Adipose tissue (tissue), 3 donors: Measurements from ENCODE around the gene EIF4E3. TPM values are rescaled to one million over a fixed set of nuclear protein-coding genes. Genes with fewer than 3 reads are reported as not detected.

Source experiments
- H3K27ac ChIP-seq: one replicate; pipeline ENCODE4 v1.5.1; 2013; ENCODE audit warnings: low read depth, low read length
- WGBS, 3 donors: extraction: QIAGEN DNeasy Blood & Tissue Kit; methylation state at CpG; one replicate each; pipeline ENCODE4 v1.1.7; 2013; 5-methylcytosine and 5-hydroxymethylcytosine counted together
- polyA plus RNA-seq, 3 donors: library from polyadenylated mRNA; stranded (reverse); fragments of 200-250 nt; gene quantifications; one replicate each; pipeline ENCODE4 v1.2.3, GENCODE V29; 2013
- donor health status: healthy with polysubstance abuse.
- donor health status: Bipolar disorder and iron deficiency.
- donor health status: healthy.

EIF4E3 gene
- polyA plus RNA-seq, 3 donors, result 5.6 to 23.2 (median 15.1) TPM

- 74 to 87% (median 82%) methylated on average over 3 of the region's 3 CpGs for WGBS, 3 donors
- no peak overlapping the region for H3K27ac ChIP-seq
These were observed 23.9 kb downstream of the EIF4E3 start for GRCh38 chr3:71701251-71701762.

- no peak overlapping the region for H3K27ac ChIP-seq
- WGBS, 3 donors, result 20 to 86% (median 77%) methylated on average over 7 of the region's 7 CpGs
These were observed 30.2 kb downstream of the EIF4E3 start for GRCh38 chr3:71695000-71695482.

GRCh38 chr3:71694358-71694999, 30.7 kb downstream of the EIF4E3 start:
- WGBS, 3 donors, result 38 to 83% (median 70%) methylated on average over 4 of the region's 4 CpGs
- H3K27ac ChIP-seq, result no peak overlapping the region

DNA sequence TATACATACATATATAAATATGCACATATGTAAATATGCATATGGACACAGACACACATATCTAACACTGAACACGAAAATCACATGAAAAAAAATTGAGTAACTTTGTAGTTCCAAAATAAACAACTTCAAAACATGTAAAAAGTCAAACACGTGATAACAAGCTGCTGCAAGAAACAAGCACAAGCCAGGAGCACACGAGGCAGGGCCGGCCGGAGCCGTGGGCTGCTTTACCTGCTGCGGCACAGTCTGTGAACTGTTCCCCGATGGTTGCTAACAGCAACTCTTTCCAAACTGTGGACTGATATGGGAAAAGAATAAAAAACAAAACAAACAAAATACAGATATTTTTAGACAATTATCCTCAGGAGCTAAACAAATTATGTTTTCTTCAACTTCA, 31.6 kb downstream of the EIF4E3 start:
- no peak overlapping the region for H3K27ac ChIP-seq
- 38 to 77% (median 58%) methylated on average over 8 of the region's 8 CpGs for WGBS, 3 donors

- H3K27ac ChIP-seq, result no peak overlapping the region
- 80 to 96% (median 96%) methylated on average over 1 of the region's 1 CpG for WGBS, 3 donors
These were observed 33.1 kb downstream of the EIF4E3 start for GRCh38 chr3:71692139-71692538.

DNA sequence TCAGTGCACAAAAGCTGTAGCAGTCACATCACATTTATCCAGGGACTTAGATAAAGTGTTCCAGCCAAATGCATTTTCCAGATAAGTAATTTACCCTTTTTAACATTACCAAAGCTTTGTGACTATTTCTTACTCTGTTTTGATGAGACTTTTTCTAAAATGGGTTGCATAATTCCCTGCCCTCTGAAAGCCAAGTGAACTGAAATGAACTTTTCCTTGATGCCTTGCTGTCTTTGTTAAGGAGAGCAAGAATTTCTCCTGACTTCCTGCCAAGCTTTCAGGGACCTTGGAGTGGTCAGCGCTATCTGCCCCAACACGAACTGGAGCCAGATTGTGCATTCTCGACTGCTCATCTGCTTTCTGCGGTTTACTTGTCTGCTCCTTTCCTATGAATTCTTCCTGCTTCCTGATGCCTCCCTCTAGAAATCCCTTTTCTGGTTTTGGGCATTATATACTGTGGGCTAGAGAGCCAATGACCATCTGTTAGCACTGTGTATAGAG, 34.8 kb downstream of the EIF4E3 start:
- H3K27ac ChIP-seq, result no peak overlapping the region
- WGBS, 3 donors, result 27 to 35% (median 34%) methylated on average over 4 of the region's 4 CpGs

GRCh38 chr3:71689291-71689690, 35.9 kb downstream of the EIF4E3 start:
- no peak overlapping the region for H3K27ac ChIP-seq
- 78 to 94% (median 82%) methylated on average over 3 of the region's 3 CpGs for WGBS, 3 donors

- WGBS, 3 donors, result 88 to 98% (median 95%) methylated on average over 1 of the region's 1 CpG
- no peak overlapping the region for H3K27ac ChIP-seq
These were observed 37.1 kb downstream of the EIF4E3 start for GRCh38 chr3:71688121-71688520.

- 79 to 94% (median 85%) methylated on average over 7 of the region's 7 CpGs for WGBS, 3 donors
- H3K27ac ChIP-seq, result no peak overlapping the region
These were observed 39.5 kb downstream of the EIF4E3 start for GRCh38 chr3:71685686-71686085.

- H3K27ac ChIP-seq, result no peak overlapping the region
- 31 to 71% (median 39%) methylated on average over 6 of the region's 6 CpGs for WGBS, 3 donors
These were observed 40.3 kb downstream of the EIF4E3 start for GRCh38 chr3:71684757-71685386.

DNA sequence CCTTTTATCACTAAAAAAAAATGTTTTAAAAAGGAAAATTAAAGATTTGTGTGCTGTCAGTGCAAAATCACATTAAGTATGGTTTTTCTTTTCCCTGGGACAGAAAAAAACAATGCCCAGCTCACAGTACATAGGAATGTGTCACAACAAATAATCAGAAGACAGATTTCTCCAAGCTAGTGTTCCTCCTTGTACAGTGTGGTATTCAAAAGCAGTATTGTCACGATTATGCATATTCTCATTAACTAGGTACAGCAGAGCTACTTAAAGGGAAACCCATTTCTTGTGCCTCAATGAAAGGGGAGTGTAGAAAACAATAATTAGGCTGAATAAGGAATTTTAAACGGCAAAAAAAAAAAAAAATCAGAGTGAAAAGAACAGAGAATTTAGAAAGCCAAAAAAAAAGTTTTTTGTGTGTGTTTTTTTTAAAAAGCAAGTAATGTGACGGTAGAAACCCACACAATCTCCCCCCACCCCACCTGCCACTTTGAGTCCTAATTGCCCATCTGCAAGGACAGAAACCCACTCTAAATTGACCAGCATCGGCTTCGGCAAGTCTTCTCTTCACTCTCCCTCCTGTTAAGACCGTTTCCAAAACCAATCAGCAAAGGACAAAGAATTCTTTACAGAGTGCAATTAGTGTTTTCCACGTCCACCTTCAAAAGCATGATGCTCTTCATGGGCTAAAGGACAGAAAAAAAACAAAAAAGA, 41.0 kb downstream of the EIF4E3 start:
- no peak overlapping the region for H3K27ac ChIP-seq
- WGBS, 3 donors, result 77 to 88% (median 78%) methylated on average over 7 of the region's 7 CpGs

DNA sequence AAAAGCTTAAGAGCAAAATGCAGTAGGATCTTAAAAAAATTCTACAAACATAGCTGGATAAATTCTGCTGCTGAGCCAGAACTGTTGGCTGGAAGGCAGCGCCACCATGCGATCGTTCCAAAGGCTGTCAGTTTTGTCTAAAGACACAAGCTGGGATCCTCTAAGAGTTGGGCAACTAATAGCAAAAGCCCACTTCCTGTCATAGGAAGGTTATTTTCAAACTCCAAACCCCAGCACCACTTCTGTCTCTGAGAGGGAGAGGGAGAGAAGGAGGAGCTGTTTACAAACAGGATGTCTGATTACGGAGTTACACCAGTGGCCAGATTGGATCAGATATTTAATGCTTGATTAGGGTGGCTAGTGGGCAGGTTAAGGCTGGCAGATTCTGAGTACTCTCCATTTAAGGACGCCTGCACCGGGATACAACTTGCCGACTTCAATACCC, 44.0 kb downstream of the EIF4E3 start:
- WGBS, 3 donors, result 24 to 32% (median 30%) methylated on average over 7 of the region's 7 CpGs
- no peak overlapping the region for H3K27ac ChIP-seq

GRCh38 chr3:71680603-71681002, 44.6 kb downstream of the EIF4E3 start:
- 23 to 63% (median 34%) methylated on average over 1 of the region's 1 CpG for WGBS, 3 donors
- H3K27ac ChIP-seq, result no peak overlapping the region

- WGBS, 3 donors, result 79 to 93% (median 86%) methylated on average over 2 of the region's 2 CpGs
- no peak overlapping the region for H3K27ac ChIP-seq
These were observed 48.3 kb downstream of the EIF4E3 start for GRCh38 chr3:71676931-71677330.

GRCh38 chr3:71673486-71673885, 51.7 kb downstream of the EIF4E3 start:
- no peak overlapping the region for H3K27ac ChIP-seq
- WGBS, 3 donors, result 92 to 100% (median 97%) methylated on average over 1 of the region's 1 CpG

DNA sequence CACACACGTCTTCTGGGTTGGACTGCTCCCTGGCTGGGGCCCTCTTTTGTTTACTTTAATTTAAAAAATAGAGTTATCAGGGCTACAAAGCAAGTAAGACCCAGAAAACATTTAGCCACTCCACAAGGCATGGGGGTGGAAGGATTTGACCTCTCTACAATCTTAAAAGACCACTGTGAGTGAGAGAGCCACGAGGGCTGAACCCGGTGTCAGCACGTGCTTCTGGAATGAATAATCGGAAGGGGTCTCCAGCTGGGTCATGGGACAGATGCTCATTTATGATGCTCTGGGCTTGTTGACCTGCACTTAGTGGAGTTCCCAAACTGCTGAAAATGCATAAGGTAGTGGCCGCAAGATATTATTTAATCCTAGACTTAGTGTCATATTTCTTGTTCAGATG, 52.4 kb downstream of the EIF4E3 start:
- 82 to 90% (median 88%) methylated on average over 6 of the region's 6 CpGs for WGBS, 3 donors
- H3K27ac ChIP-seq, result no peak overlapping the region

DNA sequence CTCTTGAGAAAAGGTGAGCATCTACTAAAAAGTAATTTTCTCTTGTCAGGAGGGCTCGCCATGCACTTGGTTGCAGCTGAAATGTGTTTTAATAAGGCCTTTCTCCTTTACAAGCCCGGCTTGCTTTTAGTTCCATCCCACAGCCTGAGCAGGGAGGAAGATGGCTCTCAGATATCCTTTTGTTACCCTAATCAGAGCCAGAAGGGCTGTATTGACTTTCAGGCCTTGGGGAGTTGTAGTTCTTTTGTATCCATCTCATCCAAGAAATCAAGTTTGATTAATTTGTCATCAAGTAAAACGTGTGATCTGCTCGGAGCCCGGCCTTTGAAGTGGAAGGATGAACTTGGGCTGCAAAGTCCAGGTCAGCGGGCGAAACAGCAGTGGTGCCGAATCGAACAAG, 52.9 kb downstream of the EIF4E3 start:
- no peak overlapping the region for H3K27ac ChIP-seq
- 88 to 91% (median 90%) methylated on average over 9 of the region's 9 CpGs for WGBS, 3 donors

GRCh38 chr3:71671216-71671845, 53.9 kb downstream of the EIF4E3 start:
- 83 to 88% (median 86%) methylated on average over 19 of the region's 19 CpGs for WGBS, 3 donors
- no peak overlapping the region for H3K27ac ChIP-seq

DNA sequence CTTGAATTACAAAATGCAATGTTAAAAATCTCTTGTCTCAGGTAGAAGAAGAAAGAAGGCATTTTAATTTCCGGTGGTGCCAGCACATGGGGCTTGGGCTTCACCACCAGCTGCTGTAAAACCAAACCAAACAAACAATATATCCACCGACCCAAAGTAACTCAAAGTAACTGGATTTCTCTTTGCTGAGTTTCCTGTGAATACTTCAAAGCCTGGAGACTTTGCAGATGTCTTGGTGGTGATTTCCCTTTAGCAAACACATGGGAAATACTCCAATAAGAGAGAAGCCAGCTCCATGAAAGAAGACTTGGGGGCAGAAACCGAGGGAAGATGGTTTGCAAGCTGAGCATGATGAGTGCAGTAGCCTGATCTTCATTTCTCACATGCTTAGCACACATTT, 62.6 kb downstream of the EIF4E3 start:
- no peak overlapping the region for H3K27ac ChIP-seq
- WGBS, 3 donors, result 60 to 71% (median 64%) methylated on average over 3 of the region's 3 CpGs
